GM19351 (cell line): ENCODE data around the gene PMM2.

Experiments
- ATAC-seq: cut with Tn5 transposase; IDR thresholded peaks from one replicate; pipeline ENCODE4 v1.9.1; 2021; ENCODE audit warnings: mild to moderate bottlenecking, moderate library complexity; ENCODE audit not compliant: unreplicated experiment

PMM2 gene

GRCh38 chr16:8849411-8850011 lies 51.9 kb downstream of the PMM2 start:
- ATAC-seq, result no peak

DNA sequence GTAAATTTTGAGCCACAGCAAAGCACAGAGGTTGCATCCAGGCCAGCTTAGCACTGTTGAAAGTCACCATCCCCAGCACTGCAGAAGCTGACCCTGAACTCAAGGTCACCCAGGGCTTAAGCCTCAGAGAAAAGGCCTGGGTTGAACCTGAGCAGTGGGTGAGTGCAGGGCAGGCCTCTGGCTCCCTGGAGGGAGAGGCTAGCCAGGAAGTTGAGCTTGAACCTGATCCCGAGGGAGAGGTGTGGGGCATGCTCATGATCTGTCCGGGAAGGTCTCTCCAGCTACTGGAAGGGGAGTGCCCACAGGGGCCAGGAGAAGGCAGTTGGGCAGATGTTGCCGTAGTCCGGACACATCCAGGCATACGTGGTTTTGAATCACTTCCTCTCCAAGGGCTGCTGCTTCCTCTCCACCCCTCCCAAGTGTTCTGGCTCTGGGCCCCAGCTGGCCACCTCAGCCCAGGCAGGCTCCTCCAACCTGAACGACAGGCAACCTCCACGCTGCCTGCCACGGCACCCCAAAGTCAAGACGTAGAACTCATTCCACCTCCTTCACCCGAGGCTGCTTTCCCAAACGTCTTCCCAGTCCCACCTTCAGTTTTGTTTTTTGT lies 52.7 kb downstream of the PMM2 start:
- no peak for ATAC-seq

DNA sequence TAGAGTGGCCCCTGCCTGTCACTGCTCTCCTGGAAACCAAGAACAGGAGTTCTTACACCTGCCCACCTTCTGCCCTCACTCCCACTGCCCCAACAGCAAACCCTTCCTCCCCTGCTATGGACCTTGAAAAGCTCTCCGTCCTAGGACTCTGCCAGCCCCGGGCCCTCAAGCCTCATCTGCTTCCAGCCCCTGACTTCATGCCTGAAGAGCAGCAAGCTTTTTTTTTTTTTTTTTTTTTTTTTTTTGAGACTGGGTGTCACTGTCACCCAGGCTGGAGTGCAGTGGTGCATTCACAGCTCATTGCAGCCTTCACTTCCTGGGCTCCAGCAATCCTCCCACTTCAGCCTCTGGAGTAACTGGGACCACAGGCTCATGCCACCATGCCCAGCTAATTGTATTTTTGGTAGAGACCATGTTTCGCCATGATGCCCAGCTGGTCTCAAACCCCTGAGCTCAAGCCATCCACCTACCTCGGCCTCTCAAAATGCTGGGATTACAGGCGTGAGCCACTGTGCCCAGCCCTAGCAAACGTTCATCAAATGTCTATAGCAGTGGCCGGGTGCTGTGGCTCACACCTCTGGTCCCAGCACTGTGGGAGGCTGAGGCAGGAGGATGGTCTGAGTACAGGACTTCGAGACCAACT lies 54.2 kb downstream of the PMM2 start:
- no peak for ATAC-seq

- no peak for ATAC-seq
Observed at GRCh38 chr16:8852534-8852933, 54.9 kb downstream of the PMM2 start.

- no peak for ATAC-seq
Observed at GRCh38 chr16:8853150-8853549, 55.5 kb downstream of the PMM2 start.

- no peak for ATAC-seq
Observed at GRCh38 chr16:8853611-8854010, 56.0 kb downstream of the PMM2 start.

GRCh38 chr16:8854298-8854948 lies 56.8 kb downstream of the PMM2 start:
- no peak for ATAC-seq

- no peak for ATAC-seq
Observed at GRCh38 chr16:8855051-8855786, 57.6 kb downstream of the PMM2 start.

GRCh38 chr16:8855972-8856371 lies 58.3 kb downstream of the PMM2 start:
- ATAC-seq, result no peak

GRCh38 chr16:8858994-8859912 lies 61.6 kb downstream of the PMM2 start:
- no peak for ATAC-seq

- ATAC-seq, result no peak
Observed at GRCh38 chr16:8859913-8860881, 62.6 kb downstream of the PMM2 start.

DNA sequence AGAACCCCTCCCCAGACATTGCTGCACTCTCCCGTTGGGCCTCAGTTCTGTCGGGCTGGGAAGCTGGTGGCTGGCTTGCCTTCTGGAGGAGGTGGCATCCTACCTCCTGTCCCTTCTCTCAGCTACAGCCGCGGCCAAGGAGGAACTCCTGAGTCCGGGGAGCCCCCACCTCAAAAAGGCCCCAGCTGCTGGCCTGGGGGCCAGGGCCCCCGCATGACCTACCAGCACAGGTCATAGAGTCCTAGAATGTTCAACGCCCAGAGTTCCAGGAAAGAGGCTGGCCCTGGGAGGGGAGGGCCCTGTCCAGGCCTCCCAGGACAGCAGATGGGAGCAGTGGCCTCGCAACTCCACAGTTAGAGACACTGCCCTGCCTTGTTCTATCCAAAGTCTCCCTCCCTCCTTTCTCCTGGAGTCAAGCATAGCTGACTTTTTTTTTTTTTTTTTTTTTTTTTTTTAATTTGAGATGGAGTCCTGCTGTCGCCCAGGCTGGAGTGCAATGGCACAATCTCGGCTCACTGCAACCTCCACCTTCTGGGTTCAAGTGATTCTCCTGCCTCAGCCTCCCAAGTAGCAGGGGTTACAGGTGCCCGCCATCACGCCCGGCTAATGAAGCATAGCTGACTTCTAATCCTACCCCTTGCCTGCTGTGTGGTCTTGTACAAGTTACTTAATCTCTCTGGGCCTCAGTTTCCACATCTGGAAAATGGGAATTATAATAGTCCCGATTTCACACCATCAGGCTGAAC lies 64.1 kb downstream of the PMM2 start:
- no peak for ATAC-seq

GRCh38 chr16:8862309-8863130 lies 64.9 kb downstream of the PMM2 start:
- ATAC-seq, result no peak

DNA sequence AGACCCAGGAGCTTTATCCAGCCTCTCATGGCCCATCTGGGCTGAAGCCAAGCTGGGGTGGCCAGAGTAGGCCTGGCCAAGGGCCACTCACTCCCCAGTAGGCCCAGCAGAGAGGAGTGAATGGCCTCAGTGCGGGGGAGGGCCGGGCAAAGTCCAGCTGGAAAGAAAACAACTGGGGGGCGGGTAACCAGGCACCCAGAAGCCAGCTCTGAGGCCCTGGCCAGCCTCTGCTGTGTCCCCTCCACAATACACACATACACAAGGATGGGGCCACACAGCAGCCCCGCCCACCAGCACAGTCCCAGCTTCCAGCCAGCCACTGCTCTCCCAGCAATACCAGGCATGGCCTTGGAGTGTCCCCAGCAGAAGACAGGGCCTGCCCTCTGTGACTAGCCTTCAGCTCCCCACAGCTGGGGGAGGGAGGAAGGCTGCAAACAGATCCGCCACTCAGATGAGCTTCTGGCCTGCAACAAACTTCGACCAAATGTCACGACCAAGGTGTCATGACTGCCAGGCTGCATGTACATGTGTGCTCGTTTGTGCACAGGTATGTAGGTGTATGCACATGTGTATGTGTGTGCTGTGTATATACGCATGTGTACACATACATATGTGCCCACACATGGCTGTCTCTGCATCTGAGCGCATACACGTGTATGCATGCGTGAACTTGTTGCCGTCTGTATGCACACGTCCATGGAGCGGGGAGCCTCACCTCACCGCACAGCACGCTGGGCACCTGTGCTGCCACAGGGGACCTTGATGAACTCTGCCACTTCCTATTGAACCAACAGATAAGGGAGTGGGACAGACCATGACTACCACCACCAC lies 66.2 kb downstream of the PMM2 start:
- no peak for ATAC-seq

GRCh38 chr16:8864480-8865110 lies 67.0 kb downstream of the PMM2 start:
- ATAC-seq, result no peak
